Natural killer cell (primary cell): Measurements from ENCODE around the gene IFITM1. TPM values are rescaled to one million over a fixed set of nuclear protein-coding genes. Genes with fewer than 3 reads are reported as not detected.

Source experiments
- ATAC-seq, 3 donors: fragments of 150-1000 bp in 2 of 3; fragments of 200-7000 bp in 1 of 3; cut with Tn5 transposase; 1 replicate in 1 of 3; 2 replicates in 2 of 3; pipeline ENCODE4 v1.10.0; 2021; ENCODE audit warnings: mild to moderate bottlenecking in 2 of 3, moderate library complexity in 2 of 3
- DNase-seq, 2 donors: peaks; one replicate each; pipeline versions ENCODE4 v3.0.0 to v3.0.0-alpha.2; 2013 to 2021; ENCODE audit warnings: mixed read lengths in 1 of 2
- H3K27ac ChIP-seq: one replicate; pipeline ENCODE4 v1.5.1; 2013; ENCODE audit warnings: mild to moderate bottlenecking, low read length
- H3K27me3 ChIP-seq: one replicate; pipeline ENCODE4 v1.6.1; 2013; ENCODE audit warnings: low read length; ENCODE audit not compliant: control insufficient read depth, insufficient read depth
- H3K36me3 ChIP-seq: one replicate; pipeline ENCODE4 v1.6.1; 2013; ENCODE audit warnings: low read length; ENCODE audit not compliant: control insufficient read depth, insufficient read depth
- H3K4me1 ChIP-seq: one replicate; pipeline ENCODE4 v1.6.1; 2013; ENCODE audit warnings: low read length; ENCODE audit not compliant: control insufficient read depth, insufficient read depth
- H3K4me3 ChIP-seq: one replicate; pipeline ENCODE4 v1.5.1; 2013; ENCODE audit warnings: low read length
- H3K9me3 ChIP-seq: one replicate; pipeline ENCODE4 v1.6.1; 2013; ENCODE audit warnings: low read length; ENCODE audit not compliant: control insufficient read depth, insufficient read depth
- H3K27ac Mint-ChIP-seq, 2 donors: one replicate each; pipeline ENCODE4 v1.8.0; 2022; ENCODE audit warnings: mild to moderate bottlenecking in 2 of 2, mixed read lengths in 2 of 2, moderate library complexity in 1 of 2
- H3K27me3 Mint-ChIP-seq, 2 donors: one replicate each; pipeline ENCODE4 v1.8.0; 2022; ENCODE audit warnings: low read depth in 2 of 2, mixed read lengths in 2 of 2
- H3K36me3 Mint-ChIP-seq: one replicate; pipeline ENCODE4 v1.8.0; 2022; ENCODE audit warnings: mixed read lengths
- H3K4me1 Mint-ChIP-seq, 2 donors: one replicate each; pipeline ENCODE4 v1.8.0; 2022; ENCODE audit warnings: mixed read lengths in 2 of 2
- H3K4me3 Mint-ChIP-seq: one replicate; pipeline ENCODE4 v1.8.0; 2022; ENCODE audit warnings: mild to moderate bottlenecking, moderate library complexity, mixed read lengths
- H3K9me3 Mint-ChIP-seq, 2 donors: one replicate each; pipeline ENCODE4 v1.8.0; 2022; ENCODE audit warnings: mixed read lengths in 2 of 2
- CTCF ChIP-seq: fragments of 200-600 bp; IDR thresholded peaks from one replicate; pipeline ENCODE4 v1.8.0; 2022; ENCODE audit warnings: antibody characterized with exemption
- WGBS: methylation state at CpG from one replicate; pipeline ENCODE4 v1.1.7; 2013; ENCODE audit warnings: missing lambda C conversion rate; ENCODE audit not compliant: insufficient coverage; 5-methylcytosine and 5-hydroxymethylcytosine counted together
- intact Hi-C: fragments of 100-400 bp; cut with micrococcal nuclease; formaldehyde crosslinking; loops from one replicate; pipeline ENCODE4 v1.14.2; 2022
- total RNA-seq, 4 donors: library from RNA; stranded (reverse); fragments of 120-200 nt in 1 of 4; gene quantifications; one replicate each; pipeline versions ENCODE4 v1.2.3 to v1.2.4, GENCODE V29; 2013 to 2022

IFITM1 gene
- total RNA-seq, 3 donors from 2014 or later (not counting 1 experiment from before 2014, with no cell fraction given): 540 to 809 (median 710) TPM

- no peaks in the 10 kb centered on the region for H3K27me3 ChIP-seq
- Mint-ChIP-seq H3K4me3 (no peak overlapping the region), H3K27me3 (peaks cover 0 to 4% of the 10 kb centered on the region in 2 donors), H3K27ac (peak overlapping the region in 1 of 2 donors; percentile 47), H3K36me3 (no peaks in the 10 kb centered on the region), H3K4me1 (peaks cover 20 to 41% of the 10 kb centered on the region in 2 donors), H3K9me3 (no peaks in the 10 kb centered on the region)
- H3K4me3 ChIP-seq: no peak overlapping the region
- no peak for TF ChIP-seq CTCF
- 91% methylated on average over 22 of the region's 22 CpGs for WGBS
- ATAC-seq: no peak
- no peak overlapping the region for H3K27ac ChIP-seq
- no peak for DNase-seq
- peaks cover 35% of the 10 kb centered on the region for H3K4me1 ChIP-seq
- intact Hi-C loops: no loop called here
- H3K36me3 ChIP-seq: no peaks in the 10 kb centered on the region
- no peaks in the 10 kb centered on the region for H3K9me3 ChIP-seq
Observed at GRCh38 chr11:272195-272930, 41.5 kb upstream of the IFITM1 start.

GRCh38 chr11:272931-273198 is 41.0 kb upstream of the IFITM1 start:
- Histone ChIP-seq H3K9me3 (no peaks in the 10 kb centered on the region), H3K36me3 (no peaks in the 10 kb centered on the region), H3K27ac (no peak overlapping the region), H3K4me1 (peaks cover 35% of the 10 kb centered on the region), H3K4me3 (no peak overlapping the region), H3K27me3 (no peaks in the 10 kb centered on the region)
- WGBS: 94% methylated on average over 6 of the region's 6 CpGs
- Mint-ChIP-seq H3K36me3 (no peaks in the 10 kb centered on the region), H3K27me3 (peaks cover 0 to 7% of the 10 kb centered on the region in 2 donors), H3K4me1 (peaks cover 24 to 41% of the 10 kb centered on the region in 2 donors), H3K27ac (peak overlapping the region in 1 of 2 donors; percentile 8), H3K4me3 (no peak overlapping the region), H3K9me3 (no peaks in the 10 kb centered on the region)
- DNase-seq (no peak), ATAC-seq (no peak)
- TF ChIP-seq CTCF: no peak
- intact Hi-C loops: no loop called here

GRCh38 chr11:276219-276618 is 37.6 kb upstream of the IFITM1 start:
- no peak overlapping the region for H3K27ac Mint-ChIP-seq
- H3K4me3 ChIP-seq: no peak overlapping the region

More at GRCh38 chr11:276219-276618, 37.6 kb upstream of the IFITM1 start:
- no peak for TF ChIP-seq CTCF
- ATAC-seq (no peak), DNase-seq (no peak)
- H3K36me3 ChIP-seq: no peaks in the 10 kb centered on the region
- H3K27me3 ChIP-seq: peaks cover 7% of the 10 kb centered on the region
- Mint-ChIP-seq H3K36me3 (no peaks in the 10 kb centered on the region), H3K9me3 (no peaks in the 10 kb centered on the region), H3K4me3 (no peak overlapping the region), H3K27me3 (peaks cover 0 to 16% of the 10 kb centered on the region in 2 donors), H3K4me1 (peaks cover 13 to 29% of the 10 kb centered on the region in 2 donors)
- no peak overlapping the region for H3K27ac ChIP-seq
- no peaks in the 10 kb centered on the region for H3K9me3 ChIP-seq
- H3K4me1 ChIP-seq: peaks cover 35% of the 10 kb centered on the region
- intact Hi-C loops: no loop called here
